ENCODE results near the gene MRPL33. TPM values are rescaled to one million over a fixed set of nuclear protein-coding genes. Genes with fewer than 3 reads are reported as not detected.

Gene MRPL33
- total RNA-seq, 1 experiment from 2014 or later: 66.8 TPM

DNA sequence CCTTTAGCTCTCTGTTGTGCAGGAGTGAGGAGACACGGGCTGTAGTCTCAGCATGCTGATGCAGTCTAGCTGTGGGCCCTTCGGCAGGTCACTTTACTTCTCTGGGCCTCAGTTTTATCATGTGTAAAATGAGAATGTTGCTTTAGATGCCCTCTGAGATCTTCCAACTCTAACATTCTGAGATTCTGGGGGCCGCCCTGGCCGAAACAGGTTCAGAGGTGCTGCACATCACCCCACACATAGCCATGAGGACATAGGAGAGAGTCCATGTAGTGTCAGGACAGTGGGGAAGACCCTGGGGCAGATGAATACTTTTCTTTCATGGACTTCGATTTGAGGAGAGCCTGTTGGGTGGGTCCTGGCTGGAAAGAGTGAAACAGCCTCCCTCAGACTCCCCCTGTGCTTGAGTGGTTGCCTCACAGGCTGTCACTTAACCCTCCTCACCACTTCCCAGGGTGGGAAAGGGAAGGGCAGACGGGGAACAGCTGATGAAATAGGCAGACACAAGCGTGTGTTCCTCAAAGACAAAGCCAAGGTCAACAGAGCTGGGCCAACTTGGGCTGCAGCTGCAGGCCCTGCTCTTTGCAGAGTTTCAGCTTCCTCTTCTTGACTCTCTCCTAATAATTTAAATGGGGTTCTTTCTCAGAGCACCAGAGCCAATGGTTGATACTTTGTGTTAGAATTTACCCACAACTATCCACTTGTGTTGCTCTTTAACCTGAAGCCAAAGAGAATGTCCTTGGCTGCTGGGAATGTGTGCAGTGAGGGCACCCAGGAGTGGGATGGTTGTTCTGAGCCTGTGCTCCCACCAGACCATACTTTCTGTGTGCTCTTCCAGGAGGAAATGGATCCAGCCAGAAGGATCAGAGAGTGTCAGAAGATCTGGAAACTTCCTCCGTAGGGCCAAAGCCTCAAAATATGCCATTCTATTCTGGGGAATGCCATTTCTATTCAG is 14.7 kb upstream of the MRPL33 start:
- Mint-ChIP-seq H3K4me3 (no peak overlapping the region), H3K4me1 (peaks cover 26% of the 10 kb centered on the region in 2 experiments), H3K27ac (peak overlapping the region in 1 of 3 experiments; percentile 52; a peak in 2 of 7 replicates), H3K9me3 (no peaks in the 10 kb centered on the region; a peak in 1 of 5 replicates), H3K36me3 (ENCODE audit: insufficient read depth in 1 of 3, low read depth in 3 of 3) (peaks cover 0 to 3% (median 0%) of the 10 kb centered on the region in 3 experiments; a peak in 3 of 7 replicates), H3K27me3 (ENCODE audit: low read depth) (no peaks in the 10 kb centered on the region; the same call in 1 of the 2 replicates)
- Histone ChIP-seq H3K4me2 (ENCODE audit: insufficient read depth, insufficient read length, low read length) (no peak overlapping the region), H3K18ac (ENCODE audit: insufficient read length, low read depth, low read length) (no peak overlapping the region), H3K23ac (ENCODE audit: insufficient read length, low read depth, low read length) (no peak overlapping the region), H3K9me3 (ENCODE audit: control insufficient read depth, low read depth, low read length) (no peaks in the 10 kb centered on the region), H2AK5ac (ENCODE audit: insufficient read length, low read length) (no peak overlapping the region), H3K56ac (ENCODE audit: insufficient read length, low read depth, low read length) (no peak overlapping the region), H3K4me1 (ENCODE audit: insufficient read depth, low read length) (no peaks in the 10 kb centered on the region), H2BK120ac (ENCODE audit: low read depth, low read length, poor library complexity, severe bottlenecking) (no peak overlapping the region), H3K79me2 (ENCODE audit: insufficient read depth, low read length) (no peaks in the 10 kb centered on the region), H2BK12ac (ENCODE audit: insufficient read length, low read depth, low read length) (no peak overlapping the region), H3K27me3 (ENCODE audit: insufficient read depth, low read length) (no peaks in the 10 kb centered on the region), H2BK5ac (ENCODE audit: insufficient read length, low read length) (no peak overlapping the region), H4K20me1 (ENCODE audit: control insufficient read depth, insufficient read depth, insufficient read length) (no peaks in the 10 kb centered on the region), H3K79me1 (ENCODE audit: insufficient read depth, low read depth, low read length, poor library complexity, severe bottlenecking) (no peaks in the 10 kb centered on the region), H3K4ac (ENCODE audit: low read depth, low read length) (no peak overlapping the region), H2BK15ac (ENCODE audit: low read depth, low read length) (no peak overlapping the region), H4K91ac (ENCODE audit: insufficient read length, low read depth, low read length) (no peak overlapping the region), H3T11ph (ENCODE audit: low read length) (no peak overlapping the region), H3K9ac (ENCODE audit: extremely low read depth, insufficient read length, low read length) (no peak overlapping the region), H4K5ac (ENCODE audit: insufficient read length, low read depth, low read length) (no peak overlapping the region), H2AFZ (ENCODE audit: low read length) (no peak overlapping the region), H3K27ac (ENCODE audit: insufficient read length, low read depth, low read length) (no peak overlapping the region), H3K23me2 (ENCODE audit: insufficient read length, low read depth, low read length, poor library complexity, severe bottlenecking) (peaks cover 9% of the 10 kb centered on the region), H2BK20ac (ENCODE audit: low read depth, low read length, poor library complexity, severe bottlenecking) (no peak overlapping the region), H3K14ac (ENCODE audit: insufficient read depth, low read length) (no peak overlapping the region), H4K8ac (replicated peaks; ENCODE audit: insufficient read length, low read depth, low read length) (no peak overlapping the region)
- WGBS (ENCODE audit: extremely low coverage, insufficient read length, low lambda C conversion rate): no CpG with 5 or more reads among the region's 8 CpGs
- DNase-seq: no peak
- TF ChIP-seq, protein P1, sequence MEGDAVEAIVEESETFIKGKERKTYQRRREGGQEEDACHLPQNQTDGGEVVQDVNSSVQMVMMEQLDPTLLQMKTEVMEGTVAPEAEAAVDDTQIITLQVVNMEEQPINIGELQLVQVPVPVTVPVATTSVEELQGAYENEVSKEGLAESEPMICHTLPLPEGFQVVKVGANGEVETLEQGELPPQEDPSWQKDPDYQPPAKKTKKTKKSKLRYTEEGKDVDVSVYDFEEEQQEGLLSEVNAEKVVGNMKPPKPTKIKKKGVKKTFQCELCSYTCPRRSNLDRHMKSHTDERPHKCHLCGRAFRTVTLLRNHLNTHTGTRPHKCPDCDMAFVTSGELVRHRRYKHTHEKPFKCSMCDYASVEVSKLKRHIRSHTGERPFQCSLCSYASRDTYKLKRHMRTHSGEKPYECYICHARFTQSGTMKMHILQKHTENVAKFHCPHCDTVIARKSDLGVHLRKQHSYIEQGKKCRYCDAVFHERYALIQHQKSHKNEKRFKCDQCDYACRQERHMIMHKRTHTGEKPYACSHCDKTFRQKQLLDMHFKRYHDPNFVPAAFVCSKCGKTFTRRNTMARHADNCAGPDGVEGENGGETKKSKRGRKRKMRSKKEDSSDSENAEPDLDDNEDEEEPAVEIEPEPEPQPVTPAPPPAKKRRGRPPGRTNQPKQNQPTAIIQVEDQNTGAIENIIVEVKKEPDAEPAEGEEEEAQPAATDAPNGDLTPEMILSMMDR (conservative IDR thresholded peaks at IDR 0.05): no peak

Measured in H9 (cell line).